GM18511 (cell line): Measurements from ENCODE around the gene MAP2K5.

Source experiments
- ATAC-seq: cut with Tn5 transposase; IDR thresholded peaks from one replicate; pipeline ENCODE4 v1.9.1; 2021; ENCODE audit warnings: mild to moderate bottlenecking, moderate library complexity; ENCODE audit not compliant: unreplicated experiment

The MAP2K5 gene

GRCh38 chr15:67832897-67833709, 290.6 kb downstream of the MAP2K5 start:
- no peak for ATAC-seq

- ATAC-seq = no peak
Measured at GRCh38 chr15:67833710-67834511, 291.4 kb downstream of the MAP2K5 start.

DNA sequence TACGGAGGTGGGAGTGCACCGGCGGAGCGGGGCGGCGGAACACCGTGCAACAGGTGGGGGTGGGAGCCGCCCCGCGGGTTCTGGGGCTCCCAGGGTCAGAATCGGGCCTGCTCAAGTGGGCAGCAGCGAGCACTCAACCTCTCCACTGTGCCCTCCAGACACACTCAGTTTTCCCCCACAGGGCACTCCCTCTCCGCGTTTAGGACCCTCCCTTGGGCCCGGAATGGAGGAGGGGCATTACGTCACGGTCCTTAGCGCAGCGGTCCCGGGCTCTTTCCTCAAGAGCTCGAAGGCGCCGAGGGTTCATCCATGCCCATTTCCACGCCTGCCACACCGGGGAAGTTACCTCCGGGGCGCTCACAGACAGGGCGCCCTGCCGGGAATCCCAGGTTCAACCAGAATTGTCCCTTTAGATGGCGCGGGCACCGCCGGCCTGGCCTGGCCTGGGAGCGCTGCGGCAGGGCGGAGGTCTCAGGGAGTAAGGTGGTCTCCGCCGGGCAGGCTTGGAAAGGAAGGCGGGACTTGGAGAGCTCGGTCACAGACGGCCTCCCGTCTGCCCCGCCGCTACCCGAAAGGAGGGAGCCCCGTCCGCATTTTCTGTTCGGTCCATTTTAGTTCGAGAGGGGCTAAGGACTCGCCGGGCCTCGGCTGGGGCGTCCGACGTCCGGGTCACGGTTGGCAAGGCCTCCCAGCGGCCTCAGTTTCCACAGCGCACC, 292.2 kb downstream of the MAP2K5 start:
- no peak for ATAC-seq

DNA sequence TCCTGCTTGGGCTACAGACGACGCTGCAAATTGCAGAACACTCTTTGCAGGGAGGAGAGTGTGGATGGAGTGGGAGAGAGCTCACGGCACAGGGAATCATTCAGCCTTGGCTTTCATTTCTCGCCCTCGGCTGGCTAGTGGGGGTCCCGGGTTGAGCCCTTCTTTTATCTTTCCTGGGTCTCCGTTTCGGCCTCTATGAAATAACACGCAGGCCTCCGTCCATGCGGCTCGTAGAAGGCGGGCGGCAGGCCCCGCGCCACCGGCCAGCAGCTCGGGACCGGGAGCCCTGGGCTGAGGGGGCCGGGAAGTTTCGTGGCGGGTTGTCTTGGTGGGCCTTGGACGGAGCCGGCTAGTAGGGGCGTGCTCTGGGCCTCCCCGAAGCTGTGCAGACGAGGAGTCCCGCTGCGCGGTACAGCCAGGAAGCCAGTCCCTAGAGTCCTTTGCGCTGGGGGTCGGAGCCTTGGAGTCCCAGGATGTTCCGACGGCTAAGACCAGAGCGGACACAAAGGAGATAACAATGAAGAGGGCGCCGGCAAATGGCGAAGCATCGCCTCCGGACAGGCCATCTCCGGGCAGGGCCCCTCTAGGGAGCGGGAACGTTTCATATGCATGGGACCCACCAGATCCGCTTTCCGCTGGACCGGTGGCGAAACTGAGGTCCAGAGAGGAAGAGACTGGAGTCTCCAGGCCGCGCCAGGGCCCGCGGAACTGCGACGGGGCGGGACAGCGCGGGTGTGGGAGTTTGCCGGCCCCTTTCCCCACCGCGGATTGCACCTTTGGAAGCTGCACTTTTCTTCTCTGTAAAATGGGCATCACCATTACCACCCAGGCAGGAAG, 293.0 kb downstream of the MAP2K5 start:
- no peak for ATAC-seq

DNA sequence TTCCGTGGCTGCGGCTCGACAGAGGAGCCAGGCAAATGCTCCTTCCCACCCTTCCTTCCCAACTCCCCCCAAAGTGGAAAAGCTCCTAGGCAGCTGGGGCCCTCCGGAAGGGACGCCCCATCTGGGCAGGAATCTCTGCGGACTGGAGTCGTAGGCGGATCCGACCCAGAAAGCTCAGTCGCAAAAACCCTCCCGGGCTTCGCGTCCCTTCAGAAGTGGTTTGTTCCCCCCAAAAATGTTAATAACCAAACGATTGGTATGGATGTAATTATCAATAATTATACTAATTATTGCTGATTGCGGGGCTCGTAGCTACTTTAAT, 293.6 kb downstream of the MAP2K5 start:
- ATAC-seq = no peak

DNA sequence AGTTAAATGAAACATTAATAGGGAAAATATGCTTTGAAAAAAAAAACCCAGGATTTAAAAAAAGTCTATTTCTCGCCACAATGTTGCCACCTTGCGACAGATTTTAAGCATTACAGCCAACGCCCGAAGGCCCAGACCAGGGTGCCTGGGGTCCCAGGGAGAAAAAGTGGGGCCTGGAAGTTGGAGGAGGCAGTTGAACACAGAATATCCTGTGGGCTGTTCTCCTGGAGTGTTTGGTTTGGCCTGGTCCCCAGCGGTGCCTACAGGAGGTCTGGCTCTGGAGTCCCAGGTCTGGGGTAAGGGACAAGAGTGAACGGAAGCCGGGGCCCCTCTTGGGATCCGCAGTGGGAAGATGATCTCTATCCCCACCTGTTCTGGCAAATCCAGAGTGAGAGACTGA, 294.0 kb downstream of the MAP2K5 start:
- no peak for ATAC-seq

DNA sequence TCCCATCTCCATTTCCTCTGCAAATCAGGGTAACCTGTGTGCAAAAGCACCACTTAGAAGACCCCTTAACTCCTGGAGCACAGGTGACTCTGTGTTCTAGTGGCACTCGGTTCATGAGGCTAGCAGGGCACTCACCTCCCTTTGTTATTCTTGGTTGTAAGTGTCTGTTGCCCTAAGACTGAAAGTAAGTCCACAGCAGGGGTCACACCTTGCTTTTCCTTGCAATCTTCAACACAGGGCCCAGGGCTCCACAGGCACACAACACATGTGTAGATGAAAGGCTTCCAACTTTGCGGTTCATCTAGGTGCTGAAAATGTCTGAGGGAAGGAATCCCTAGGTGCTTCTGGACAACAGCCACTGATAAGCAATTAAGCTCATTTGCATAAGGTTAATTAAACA, 294.5 kb downstream of the MAP2K5 start:
- no peak for ATAC-seq

DNA sequence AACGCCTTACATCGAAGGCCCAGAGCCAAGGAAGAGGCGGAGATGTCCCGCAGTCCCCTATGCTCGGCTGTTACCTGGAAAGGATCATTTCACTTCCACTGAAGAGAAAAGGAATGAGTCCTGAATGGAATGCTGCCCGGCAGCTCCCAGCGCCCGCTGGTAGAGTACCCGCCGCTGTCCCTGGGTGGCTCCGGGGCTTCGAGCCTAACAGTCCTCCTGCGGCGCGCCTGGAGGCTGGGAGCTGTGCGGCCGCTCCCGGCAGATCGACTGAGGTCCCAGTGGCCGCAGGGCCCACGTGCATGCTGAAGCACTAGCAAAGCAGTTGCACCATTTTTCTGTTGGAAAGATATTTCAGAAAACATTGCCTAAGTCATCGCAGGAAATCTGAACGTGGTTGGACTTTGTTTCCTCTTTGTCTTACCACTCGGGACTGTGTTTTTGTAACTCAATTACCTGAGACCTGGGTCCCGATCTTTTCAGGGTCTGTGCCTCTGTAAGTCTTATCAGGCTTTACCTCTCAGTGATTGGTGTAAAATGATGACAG, 296.4 kb downstream of the MAP2K5 start:
- ATAC-seq = no peak

- peak; percentile 24 for ATAC-seq
Measured at GRCh38 chr15:67839499-67839928, 297.0 kb downstream of the MAP2K5 start.

DNA sequence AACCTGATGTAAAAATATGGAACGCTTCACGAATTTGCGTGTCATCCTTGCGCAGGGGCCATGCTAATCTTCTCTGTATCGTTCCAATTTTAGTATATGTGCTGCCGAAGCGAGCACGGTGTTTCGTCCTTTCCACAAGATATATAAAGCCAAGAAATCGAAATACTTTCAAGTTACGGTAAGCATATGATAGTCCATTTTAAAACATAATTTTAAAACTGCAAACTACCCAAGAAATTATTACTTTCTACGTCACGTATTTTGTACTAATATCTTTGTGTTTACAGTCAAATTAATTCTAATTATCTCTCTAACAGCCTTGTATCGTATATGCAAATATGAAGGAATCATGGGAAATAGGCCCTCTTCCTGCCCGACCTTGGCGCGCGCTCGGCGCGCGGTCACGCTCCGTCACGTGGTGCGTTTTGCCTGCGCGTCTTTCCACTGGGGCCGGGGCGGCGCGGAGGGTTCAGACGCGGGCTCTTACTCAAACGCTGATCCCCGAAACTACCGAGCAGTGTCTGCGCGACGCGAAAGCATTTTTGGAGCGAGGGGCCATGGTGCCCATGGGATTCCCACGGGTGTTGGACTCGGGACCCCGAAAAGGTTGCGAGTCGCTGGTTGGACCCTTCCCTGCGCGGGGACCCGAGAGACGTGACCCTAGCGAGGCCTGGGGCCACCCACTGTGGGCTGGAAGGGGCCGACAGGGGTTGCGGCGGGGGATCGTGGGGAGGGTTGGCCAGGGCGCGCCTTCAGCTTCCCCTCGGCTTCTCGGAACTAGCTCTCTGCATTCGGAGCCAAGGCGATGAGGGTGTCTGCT, 297.6 kb downstream of the MAP2K5 start, which contains the start of gene RNU6-1:
TSS of gene RNU6-1 (minus strand) at position 117 of the 820 bp plus-strand sequence.
- ATAC-seq = peak; percentile 82

- ATAC-seq = no peak
Measured at GRCh38 chr15:67840749-67841512, 298.4 kb downstream of the MAP2K5 start.

GRCh38 chr15:67841513-67841762, 298.9 kb downstream of the MAP2K5 start:
- ATAC-seq = no peak

GRCh38 chr15:67843092-67843501, 300.6 kb downstream of the MAP2K5 start:
- ATAC-seq = no peak

GRCh38 chr15:67843571-67844387, 301.3 kb downstream of the MAP2K5 start:
- no peak for ATAC-seq

DNA sequence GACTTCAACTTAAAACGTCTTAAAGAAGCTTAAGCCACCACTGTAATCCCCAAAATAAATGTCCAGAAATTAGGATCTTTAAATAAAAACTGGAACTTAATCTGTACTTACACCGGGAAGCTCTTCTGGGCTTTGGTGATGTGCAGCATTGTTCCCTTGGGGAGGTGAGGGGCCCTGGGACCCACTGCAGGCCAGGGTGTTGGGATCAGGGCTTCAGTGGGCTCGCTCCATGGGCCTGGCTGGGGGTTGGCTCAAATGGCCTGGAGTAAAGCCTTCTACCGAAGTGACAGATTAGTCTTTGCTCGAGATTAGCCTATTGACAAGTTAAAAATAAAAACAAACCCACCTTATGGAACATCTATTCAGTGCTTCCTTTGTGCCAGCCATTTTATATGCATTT, 303.5 kb downstream of the MAP2K5 start:
- no peak for ATAC-seq

- ATAC-seq = no peak
Measured at GRCh38 chr15:67849538-67849937, 307.0 kb downstream of the MAP2K5 start.

DNA sequence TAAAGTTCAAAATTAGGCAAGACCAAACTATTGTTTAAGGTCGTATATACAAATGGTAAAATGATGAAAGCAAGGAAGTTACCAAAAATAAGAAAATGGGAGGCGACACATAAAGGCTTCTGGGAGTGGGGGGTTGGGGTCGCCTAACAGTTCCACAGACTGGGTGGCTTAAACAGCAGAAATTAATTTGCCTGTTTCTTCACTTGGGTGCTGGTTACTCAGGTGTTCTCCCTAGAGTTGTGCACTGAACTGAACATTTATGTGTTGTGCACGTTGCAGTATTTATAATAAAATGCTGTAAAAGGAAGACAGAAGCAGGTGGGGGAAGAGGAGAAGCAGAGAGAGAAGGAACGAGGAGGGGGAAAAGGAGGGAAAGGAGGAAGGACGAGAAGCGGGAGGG, 307.8 kb downstream of the MAP2K5 start:
- ATAC-seq = no peak

DNA sequence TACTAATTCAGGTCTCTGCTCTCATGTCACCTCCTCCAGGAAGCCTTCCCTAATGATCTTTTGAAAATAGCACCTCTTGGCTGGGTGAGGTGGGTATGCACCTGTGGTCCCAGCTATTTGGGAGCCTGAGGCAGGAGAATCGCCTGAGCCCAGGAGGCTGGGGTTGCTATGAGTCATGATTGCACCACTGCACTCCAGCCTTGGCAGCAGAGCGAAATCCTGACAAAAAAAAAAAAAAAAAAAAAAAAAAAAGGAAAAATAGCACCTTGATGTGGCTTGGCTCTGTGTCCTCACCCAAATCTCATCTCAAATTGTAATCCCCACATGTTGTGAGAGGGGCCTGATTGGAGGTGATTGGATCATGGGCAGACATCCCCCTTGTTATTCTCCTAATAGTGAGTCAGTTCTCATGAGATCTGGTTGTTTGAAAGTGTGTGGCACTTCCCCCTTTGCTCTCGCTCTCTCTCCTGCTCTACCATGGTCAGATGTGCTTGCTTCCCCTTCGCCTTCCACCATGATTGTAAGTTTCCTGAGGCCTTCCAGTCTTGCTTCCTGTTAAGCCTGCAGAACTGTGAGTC, 308.6 kb downstream of the MAP2K5 start:
- no peak for ATAC-seq
